ENCODE measurements around the gene CEMP1. TPM values are rescaled to one million over a fixed set of nuclear protein-coding genes. Genes with fewer than 3 reads are reported as not detected.

Gene CEMP1
- total RNA-seq, 1 donor from 2014 or later: not detected

GRCh38 chr16:2497695-2498484 lies 33.3 kb downstream of the CEMP1 start:
- H3K4me3 ChIP-seq: no peak overlapping the region
- H3K9me3 ChIP-seq: no peaks in the 10 kb centered on the region
- H3K27me3 ChIP-seq: no peaks in the 10 kb centered on the region
- TF ChIP-seq CTCF (IDR thresholded peaks at IDR 0.05): no peak
- intact Hi-C loops (cut with DNase I): no loop called here
- no peak for DNase-seq (ENCODE audit: low spot score in 2 of 2)
- peaks cover 12 to 30% of the 10 kb centered on the region in 2 donors for H3K4me1 ChIP-seq
- H3K27ac ChIP-seq: peak overlapping the region; percentile 20 to 51
- no peaks in the 10 kb centered on the region for H3K36me3 ChIP-seq

- H3K36me3 ChIP-seq: no peaks in the 10 kb centered on the region
- H3K9me3 ChIP-seq: no peaks in the 10 kb centered on the region
- DNase-seq (ENCODE audit: low spot score in 2 of 2): no peak
- H3K4me1 ChIP-seq: peaks cover 12 to 30% of the 10 kb centered on the region in 2 donors
- TF ChIP-seq CTCF (IDR thresholded peaks at IDR 0.05): no peak
- no peak overlapping the region for H3K4me3 ChIP-seq
- H3K27ac ChIP-seq: peak overlapping the region; percentile 20 to 51
- H3K27me3 ChIP-seq: no peaks in the 10 kb centered on the region
- intact Hi-C loops (cut with DNase I): no loop called here
Measured at GRCh38 chr16:2497116-2497630, 34.0 kb downstream of the CEMP1 start.

- Histone ChIP-seq H3K4me1 (peaks cover 12 to 25% of the 10 kb centered on the region in 2 donors), H3K27me3 (no peaks in the 10 kb centered on the region), H3K9me3 (no peaks in the 10 kb centered on the region), H3K36me3 (no peaks in the 10 kb centered on the region), H3K4me3 (no peak overlapping the region), H3K27ac (peak overlapping the region; percentile 20 to 51)
- DNase-seq (ENCODE audit: low spot score in 2 of 2): no peak
- intact Hi-C loops (cut with DNase I): no loop called here
- no peak for TF ChIP-seq CTCF (IDR thresholded peaks at IDR 0.05)
Measured at GRCh38 chr16:2496223-2497115, 34.7 kb downstream of the CEMP1 start.

- H3K9me3 ChIP-seq: no peaks in the 10 kb centered on the region
- DNase-seq (ENCODE audit: low spot score in 2 of 2): no peak
- peaks cover 12 to 23% of the 10 kb centered on the region in 2 donors for H3K4me1 ChIP-seq
- no peak overlapping the region for H3K27ac ChIP-seq
- intact Hi-C loops (cut with DNase I): no loop called here
- no peak for TF ChIP-seq CTCF (IDR thresholded peaks at IDR 0.05)
- H3K27me3 ChIP-seq: no peaks in the 10 kb centered on the region
- H3K36me3 ChIP-seq: no peaks in the 10 kb centered on the region
- no peak overlapping the region for H3K4me3 ChIP-seq
Measured at GRCh38 chr16:2495041-2495440, 36.2 kb downstream of the CEMP1 start.

GRCh38 chr16:2494616-2495015 lies 36.6 kb downstream of the CEMP1 start:
- Histone ChIP-seq H3K4me1 (peaks cover 12 to 23% of the 10 kb centered on the region in 2 donors), H3K36me3 (no peaks in the 10 kb centered on the region), H3K9me3 (no peaks in the 10 kb centered on the region), H3K27ac (no peak overlapping the region), H3K4me3 (no peak overlapping the region), H3K27me3 (no peaks in the 10 kb centered on the region)
- intact Hi-C loops (cut with DNase I): no loop called here
- DNase-seq (ENCODE audit: low spot score in 2 of 2): no peak
- no peak for TF ChIP-seq CTCF (IDR thresholded peaks at IDR 0.05)

Measured in ascending aorta (tissue), 2 donors.